Stimulated activated CD4-positive, alpha-beta T cell treated with anti-CD3 and anti-CD28 coated beads, Interleukin-1b, Interleukin-23, amount 100 ng/mL, for 1 hour (primary cell): Measurements from ENCODE around the gene PDE6G.
A peak's percentile ranks its signal among the peaks of the same experiment; 100 is the strongest.
"Not testable (repeated sequence)": the region's sequence is repeated elsewhere in the genome, so short reads cannot be mapped to it uniquely, and the experiment has no call there.

Source experiments
- DNase-seq, 2 donors: peaks; one replicate each; pipeline ENCODE4 v3.0.0-alpha.2; 2020; ENCODE audit warnings: low read depth in 2 of 2

PDE6G gene

DNA sequence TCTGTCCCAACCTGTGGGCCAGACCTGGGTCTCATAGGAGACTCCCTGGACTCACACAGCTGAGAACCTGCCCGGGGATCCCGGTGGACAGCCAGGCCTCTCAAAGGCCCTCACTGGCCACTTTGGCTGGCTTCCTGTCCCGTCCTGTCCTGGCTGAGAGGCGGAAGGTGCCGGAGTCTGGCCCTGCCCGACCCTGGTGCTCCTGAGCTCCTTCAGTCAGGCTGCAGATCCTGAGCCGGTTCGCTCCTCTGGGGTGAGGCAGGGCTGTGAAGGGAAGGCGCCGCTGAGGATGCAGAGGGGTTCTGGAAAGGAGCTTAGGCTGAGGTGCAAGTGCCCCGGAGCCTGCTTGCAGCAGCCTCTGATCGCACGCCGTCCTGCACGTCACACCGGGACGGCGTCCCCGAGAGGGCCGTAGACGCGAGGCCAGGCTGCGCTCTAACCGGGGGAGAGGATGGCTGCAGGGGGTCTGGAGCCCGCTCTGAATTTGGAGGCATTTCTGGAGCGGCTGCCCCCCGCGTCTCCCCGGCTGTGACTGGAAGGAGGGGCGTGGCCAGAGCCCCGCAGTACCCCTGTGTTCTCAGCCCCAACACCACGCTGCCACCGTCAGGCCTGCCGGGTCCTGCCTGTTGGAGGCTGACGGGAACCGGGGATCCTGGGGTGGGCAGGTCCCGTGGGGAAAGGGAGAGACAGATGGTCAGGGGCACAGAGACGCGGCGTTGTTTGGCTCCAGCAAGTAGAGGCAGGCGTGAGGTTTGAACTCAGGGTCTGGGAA, 31.6 kb upstream of the PDE6G start:
- no peak for DNase-seq

DNA sequence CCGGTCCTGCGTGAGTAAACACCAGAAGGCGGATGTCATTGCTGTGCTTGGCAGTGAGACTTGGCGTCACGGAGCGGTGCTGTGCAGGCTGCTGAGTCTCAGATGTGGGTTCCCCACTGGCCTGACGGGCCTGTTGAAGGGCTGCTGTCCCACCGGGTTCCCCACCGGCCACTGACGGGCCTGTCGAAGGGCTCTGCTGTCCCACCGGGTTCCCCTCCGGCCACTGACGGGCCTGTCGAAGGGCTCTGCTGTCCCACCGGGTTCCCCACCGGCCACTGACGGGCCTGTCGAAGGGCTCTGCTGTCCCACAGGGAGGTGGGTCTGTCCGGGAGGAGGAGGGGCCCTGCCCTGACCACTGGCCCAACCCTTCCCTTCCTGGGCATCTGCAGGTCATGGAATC, 30.3 kb upstream of the PDE6G start:
- DNase-seq, result no peak

DNA sequence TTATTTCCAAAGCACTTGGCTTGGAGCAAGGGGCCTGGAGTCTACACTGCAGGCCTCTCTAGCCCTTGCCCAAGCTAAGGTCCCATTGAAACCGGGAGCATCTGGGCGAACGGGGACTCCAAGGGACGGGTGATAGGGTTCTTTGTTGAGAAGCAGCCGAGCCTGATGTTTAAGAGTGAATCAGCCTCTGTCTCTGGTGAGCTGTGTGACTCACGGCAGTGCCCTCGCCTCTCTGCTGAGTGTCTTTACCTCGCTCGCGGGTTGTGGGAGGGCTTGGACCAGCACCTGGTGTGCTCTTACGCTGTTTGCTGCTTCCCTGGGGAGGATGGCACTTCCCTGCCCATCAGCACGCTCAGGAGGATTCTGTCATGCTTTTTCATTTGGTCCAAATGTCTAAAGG, 28.8 kb upstream of the PDE6G start:
- DNase-seq, result no peak

DNA sequence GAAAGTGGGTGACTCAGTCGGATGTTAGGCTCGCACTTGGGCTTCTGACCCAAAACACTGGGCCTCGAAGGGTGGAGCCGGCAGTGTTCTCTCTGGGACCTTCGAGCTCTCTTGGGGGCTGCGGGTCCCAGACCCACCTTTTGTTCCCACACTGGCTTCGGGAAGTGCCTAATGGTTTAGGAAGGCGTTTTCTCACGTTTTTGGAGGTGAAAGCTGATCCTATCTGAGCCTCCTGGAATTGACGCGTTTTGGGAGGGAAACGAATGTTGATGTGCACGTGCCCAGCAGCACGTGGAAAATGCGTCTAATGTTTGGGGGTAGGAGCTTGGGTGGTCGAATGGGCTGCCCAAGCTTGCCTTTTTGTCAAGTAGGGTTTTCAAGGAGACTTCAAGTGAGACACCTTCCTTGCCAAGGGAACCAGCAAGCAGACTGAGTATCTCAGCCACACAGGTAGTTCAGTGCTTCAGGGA, 28.1 kb upstream of the PDE6G start:
- DNase-seq, result no peak

DNA sequence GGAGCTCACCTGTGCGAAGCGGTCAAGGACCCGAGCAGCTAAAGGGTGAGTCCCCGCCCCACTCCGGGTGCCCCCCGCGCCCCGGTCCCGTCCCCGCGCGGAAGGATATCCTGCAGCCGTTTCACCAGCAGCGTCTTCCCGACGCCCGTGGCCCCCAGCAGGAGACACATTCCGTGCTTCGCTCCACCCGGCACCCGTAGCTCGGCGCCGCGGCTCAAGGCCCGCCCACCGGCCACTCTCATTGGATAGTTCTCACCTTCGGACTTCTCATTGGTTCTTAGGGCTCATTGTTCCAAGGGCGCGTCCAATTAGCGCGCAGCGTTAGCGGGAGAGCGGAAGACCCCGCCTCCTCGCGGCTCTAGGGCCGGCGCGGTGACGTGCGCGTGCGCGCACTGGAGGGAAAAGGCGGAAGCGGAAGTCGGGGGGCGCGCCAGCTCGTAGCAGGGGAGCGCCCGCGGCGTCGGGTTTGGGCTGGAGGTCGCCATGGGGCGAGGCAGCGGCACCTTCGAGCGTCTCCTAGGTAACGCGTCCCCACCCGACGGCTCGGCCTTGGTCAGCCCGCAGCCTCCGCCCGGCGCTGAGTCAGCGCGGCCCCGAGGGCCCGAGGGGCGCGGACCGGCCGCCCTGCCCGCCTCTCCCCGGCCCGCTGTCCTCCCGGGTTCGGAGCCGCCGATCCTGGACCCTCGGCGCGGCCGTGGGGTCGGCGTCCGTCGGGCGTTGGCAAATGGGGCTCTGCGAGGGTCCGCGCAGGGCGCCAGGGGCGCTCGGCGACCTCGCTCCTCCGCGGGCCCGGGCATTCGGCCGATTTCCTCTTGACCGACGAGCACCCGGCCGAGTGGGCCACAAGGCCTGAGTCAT, 27.5 kb upstream of the PDE6G start, which contains the start of the genes ARL16 and HGS:
TSS of gene ARL16 (minus strand) at position 214 of the 858 bp plus-strand sequence. CDS start at position 170, 44 bp downstream.
TSS of gene HGS (plus strand) at position 428 of the 858 bp plus-strand sequence. CDS start at position 484, 56 bp downstream.
- DNase-seq, result peak; percentile 88 to 89

DNA sequence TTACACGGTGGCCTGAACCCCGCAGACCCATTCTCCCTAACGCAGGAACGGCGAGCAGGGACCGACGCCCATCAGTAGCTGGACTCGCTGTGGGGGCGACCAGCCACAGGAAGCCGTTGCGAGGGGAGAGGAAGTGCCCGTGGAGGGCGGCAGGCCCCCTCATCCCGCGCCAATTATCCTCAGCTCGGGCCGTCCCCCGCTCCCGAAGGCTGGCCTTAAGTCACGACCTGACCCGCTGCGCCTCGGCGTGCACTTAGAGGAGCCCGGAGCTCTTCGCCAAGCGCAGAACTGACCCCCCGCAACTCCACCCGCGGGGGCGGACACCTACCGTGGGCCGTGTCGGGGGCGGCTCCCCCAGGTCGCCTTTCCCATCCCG, 26.9 kb upstream of the PDE6G start:
- no peak for DNase-seq

DNA sequence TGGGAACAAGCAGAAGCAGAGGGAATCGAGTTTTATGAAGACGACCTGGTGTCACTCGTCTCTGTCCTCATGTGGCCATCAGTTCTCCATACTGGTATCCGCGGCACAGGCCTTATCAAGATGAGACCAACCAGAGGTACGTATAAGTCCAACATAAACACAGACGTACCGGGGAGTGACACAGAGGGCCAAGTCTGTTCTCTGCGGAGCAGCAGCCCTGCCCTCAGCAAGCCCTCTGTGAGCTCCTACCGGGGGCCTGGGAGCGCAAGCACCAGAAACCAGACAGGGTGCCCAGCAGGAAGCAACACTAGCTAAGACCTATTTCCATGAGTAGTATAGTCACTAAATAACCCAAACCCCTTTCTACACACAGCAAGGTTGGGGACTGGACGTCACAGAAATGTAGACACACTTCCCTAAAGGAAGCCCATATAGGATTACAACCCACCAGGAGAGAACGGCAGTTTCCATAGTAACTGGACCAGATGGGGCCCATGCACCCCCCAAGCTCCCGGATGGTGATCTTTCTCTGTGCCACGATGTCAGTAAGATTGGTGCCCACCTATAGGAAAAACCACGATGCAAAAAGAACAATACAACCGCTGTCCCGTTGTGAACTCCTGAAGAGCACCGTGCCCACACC, 26.3 kb upstream of the PDE6G start:
- DNase-seq, result no peak

DNA sequence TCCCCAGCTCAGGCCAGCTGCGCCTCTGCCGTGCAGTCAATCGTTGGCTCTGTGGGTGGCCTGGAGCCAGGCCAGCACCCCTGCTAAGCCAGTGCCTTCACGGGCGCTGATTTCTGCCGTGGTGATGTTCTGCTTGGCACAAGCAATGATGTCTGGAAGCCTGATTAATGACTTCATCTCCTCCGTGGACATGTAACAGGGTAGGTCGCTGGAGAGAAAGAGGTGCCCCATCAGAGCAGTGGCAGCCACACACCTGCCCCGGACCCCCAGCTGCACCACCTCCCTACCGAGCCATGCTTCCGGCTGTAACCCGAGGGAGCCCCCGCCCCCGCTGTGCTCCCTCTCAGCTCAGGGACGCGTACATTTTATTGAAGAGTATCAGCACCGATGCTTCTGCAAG, 25.3 kb upstream of the PDE6G start:
- DNase-seq, result no peak

DNA sequence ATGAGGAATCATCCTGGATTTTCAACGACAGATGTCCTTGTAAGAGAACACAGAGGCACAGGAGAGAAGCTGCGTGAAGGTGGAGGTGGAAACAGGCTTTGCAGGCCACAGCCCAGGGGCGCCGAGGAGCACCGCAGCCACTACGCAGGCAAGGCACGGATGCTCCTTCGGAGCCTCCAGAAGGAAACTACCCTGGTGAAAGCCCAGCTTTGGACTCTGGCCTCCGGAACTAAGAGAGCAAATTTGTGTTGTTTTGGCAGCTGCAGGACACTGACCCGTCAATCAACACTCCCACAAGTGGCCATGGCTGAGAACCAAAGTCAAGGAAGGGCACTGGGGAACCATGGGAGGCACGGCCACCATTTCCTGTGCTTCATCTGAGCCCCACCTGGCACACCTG, 23.8 kb upstream of the PDE6G start:
- DNase-seq, result no peak

DNA sequence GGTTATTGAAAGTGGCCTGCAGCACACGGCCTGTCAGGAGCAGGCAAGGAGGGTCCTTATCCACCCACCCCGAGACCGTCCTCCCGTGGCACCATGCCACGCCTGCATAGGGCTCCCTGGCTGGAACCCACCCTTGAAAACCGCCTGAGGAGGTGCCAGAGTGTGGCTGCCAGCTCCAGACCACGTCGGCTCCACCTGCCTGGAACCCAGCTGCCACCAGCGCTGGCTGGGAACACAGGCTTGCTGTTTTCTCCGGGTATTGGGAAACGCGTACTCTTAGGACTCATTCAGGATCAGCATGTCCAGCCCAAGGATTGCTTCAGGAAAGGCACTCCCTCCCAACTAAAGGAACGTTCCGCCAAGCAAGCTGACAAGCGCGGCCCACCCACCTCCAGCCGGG, 20.6 kb upstream of the PDE6G start:
- no peak for DNase-seq

DNA sequence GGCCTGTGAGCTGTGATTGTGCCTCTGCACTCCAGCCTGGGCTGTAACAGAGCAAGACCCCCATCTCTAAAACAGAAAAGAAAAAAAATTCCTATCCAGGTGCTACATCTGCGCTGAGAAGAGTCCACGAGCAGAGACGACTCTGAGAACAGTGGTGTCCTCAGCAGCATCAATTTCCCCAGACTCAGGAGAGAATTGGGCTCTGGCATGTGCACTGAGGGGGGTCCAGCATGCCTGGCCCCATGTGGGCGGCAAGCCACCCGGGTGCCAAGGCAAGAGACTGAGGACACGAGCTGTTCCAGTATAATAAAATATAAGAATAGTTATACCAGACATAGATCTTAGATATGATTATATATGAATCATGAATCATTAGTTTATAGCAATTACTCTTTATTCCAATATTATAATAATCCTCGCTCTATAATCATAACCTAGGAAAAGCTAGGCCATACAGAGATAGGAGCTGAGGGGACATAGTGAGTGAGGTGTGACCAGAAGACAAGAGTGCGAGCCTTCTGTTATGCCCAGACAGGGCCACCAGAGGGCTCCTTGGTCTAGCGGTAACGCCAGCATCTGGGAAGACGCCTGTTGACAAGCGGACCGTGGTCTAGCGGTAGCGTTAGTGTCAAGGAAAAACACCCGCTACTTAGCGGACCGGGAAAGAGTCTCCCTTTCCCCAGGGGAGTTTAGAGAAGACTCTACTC, 19.3 kb upstream of the PDE6G start:
- DNase-seq, result not testable (repeated sequence)

DNA sequence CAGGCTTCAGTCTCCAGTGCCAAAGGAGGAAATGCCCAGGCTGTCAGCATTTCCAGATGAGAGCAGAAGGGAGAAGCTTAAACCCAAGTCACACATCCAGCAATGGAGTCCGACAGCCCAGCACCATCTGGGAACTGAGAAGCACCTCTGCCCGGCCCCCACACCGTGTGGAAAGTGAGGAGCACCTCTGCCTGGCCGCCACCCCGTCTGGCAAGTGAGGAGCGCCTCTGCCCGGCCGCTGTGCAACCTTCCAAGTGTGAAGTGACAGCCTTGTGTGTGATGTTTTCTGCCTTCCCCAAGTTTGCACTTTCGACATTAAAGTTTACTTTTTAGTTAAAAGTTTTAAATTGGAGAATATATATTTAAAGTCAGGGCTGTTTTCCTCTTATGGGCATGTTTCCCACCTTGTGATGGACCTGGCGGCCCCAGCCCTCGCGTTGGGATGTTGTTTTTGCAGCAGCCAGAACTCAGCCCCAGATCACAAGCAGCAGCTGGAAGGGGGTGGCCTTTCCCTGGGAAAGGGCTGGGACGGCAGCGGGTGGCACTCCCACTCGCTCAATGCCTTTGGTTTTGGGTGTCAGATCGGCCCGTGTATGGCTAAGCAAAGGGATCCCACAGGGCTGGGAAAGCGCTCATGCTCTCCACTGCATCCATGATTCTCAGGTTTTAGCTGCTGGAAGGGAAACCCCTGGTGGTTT, 17.4 kb upstream of the PDE6G start:
- no peak for DNase-seq

DNA sequence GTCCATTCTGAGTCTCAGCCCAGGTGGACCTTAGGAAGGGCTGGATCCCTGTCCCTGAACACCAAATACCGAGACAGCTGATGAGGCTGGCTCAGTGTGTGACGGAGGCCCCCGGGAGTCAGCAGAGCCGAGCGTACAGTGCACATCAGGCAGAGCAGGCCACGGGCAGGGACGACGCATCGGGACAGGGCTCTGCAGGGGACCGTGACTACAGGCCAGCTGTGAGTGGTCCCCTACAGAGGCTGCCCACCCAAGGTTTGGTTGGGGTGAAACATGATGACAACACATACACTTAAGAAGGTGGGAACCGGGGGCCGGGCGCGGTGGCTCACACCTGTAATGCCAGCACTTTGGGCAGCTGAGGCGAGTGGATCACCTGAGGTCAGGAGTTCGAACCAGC, 16.6 kb upstream of the PDE6G start:
- no peak for DNase-seq

DNA sequence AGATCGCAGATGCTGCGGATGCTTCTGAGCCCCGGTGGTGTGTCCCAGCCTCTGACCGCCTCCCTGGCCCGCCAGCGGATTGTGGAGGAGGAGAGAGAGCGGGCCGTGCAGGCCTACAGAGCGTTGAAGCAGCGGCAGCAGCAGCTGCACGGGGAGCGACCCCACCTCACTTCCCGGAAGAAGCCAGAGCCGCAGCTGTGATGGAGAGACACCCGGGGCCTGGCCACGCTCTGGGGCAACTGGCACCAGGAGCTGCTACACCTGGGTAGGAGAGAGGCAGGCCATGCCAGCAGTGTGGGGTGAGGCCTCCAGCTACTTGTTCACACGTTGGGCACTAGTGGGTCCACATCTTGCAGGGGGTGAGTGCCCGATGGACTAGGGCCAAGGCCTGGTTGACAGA, 16.2 kb upstream of the PDE6G start:
- no peak for DNase-seq

DNA sequence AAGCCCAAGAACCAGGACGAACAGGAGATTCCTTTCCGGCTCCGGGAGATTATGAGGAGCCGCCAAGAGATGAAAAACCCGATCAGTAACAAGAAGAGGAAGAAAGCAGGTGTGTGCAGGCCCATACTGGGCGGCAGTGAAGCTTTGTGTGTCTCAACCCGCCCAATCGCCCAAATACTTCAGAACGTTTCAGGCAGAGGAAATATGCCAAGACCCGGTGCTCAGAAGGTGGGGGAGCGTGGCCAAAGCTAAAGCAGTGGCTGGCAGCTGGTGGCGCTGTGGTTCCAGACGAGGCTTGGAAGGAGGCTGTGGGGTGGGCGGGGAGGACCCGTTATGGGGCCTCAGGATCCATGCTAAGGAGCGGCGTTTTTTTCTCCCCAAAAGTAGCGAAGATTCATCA, 11.4 kb upstream of the PDE6G start:
- no peak for DNase-seq

DNA sequence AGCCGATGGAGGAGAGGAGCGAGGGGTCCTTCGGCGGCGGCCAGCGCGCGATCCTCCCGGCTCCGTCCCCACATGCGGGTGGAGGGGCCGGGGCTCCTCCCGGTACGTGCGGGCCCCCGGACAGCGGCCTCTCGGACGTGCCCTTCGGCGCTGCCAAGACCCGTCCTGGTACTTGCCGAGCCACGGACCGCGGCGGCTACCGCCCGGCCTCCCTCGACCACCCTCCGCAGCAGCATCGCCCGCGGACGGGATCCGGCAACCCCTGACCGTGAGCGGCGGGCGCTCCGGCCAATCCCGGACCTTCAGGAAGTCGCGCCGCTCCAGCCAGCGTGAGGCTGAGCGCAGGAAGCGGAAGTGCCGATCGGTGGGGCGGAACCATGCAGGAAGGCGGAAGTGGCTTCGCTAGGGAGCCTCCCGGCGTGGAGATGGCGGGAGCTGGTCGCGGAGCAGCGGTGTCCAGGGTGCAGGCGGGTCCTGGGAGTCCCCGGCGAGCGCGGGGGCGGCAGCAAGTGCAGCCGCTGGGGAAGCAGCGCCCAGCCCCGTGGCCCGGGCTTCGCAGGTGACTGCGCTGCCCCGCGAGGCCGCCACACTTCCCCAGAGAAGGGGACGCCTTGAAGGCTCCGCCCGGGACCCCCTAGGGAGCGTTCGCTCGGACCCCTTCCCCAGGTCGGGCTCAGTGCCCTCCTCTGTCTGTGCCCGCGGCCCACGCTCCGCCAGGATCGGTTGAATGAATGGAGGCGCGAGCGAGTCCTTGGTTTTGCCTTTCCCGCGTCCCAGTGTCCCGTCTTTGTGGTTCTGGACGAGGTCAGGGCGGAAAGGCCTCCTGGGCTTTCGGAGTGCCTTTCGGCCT, 10.2 kb upstream of the PDE6G start, which contains the start of the genes CCDC137 and OXLD1:
TSS of gene CCDC137 (plus strand) at position 396 of the 850 bp plus-strand sequence. CDS start at position 426, 30 bp downstream.
TSS of gene OXLD1 (minus strand) at position 264 of the 850 bp plus-strand sequence. CDS start at position 236, 28 bp downstream.
- DNase-seq, result peak; percentile 72 to 80

DNA sequence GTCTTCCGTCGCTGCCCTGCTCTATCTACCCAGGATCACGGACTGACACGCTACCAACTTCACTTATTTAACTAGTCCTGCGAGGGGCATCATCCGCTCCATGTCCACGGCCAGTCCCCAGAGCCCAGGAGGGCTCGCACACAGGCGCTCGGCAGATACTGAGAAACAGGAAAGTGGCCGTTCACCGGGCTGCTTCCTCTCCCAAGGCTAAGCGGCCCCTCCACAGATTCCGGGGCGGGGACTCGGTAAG, 9.7 kb upstream of the PDE6G start:
- no peak for DNase-seq

DNA sequence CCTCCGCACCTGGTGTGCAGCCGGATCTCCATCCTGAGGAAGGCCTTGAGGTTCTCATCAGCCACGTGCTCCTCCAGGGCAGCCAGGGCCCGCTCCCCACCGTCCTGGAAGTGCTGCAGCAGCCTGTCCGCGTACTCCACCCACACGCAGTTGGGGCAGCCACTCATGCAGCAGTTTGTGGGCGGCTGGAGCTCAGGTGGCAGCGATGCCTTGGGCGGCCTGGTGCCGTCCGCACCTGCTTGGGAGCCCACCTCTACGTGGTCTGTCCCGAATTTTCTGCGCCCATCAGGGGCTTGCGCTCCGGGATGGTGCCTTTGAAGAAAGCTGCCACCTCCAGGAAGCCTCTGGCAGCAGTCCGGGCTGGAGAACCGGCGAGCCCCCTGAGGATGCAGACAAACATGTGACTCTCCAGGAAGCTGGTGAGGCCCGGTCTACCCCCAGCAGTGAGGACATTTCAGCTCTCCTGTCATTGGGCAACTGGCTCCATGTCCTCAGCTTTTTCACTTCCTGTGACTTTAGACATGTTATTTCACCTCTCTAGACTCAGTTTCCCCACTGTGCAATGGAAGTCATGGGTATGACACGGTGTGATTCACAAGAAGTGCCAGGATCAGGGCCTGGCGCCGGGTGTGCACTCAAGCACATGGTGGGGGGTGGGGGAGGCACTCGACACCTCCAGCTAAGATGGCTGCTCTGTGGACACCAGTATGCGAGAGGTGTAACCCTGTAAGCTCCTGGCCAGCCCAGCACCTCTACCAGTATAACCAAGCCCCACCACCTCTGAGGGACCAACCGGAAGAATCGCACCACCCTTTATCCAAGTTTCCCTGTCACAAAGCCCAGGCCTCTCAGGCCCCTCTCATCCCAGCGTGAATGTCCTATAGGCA, 9.1 kb upstream of the PDE6G start:
- DNase-seq, result peak in 1 of 2 donors; percentile 46

DNA sequence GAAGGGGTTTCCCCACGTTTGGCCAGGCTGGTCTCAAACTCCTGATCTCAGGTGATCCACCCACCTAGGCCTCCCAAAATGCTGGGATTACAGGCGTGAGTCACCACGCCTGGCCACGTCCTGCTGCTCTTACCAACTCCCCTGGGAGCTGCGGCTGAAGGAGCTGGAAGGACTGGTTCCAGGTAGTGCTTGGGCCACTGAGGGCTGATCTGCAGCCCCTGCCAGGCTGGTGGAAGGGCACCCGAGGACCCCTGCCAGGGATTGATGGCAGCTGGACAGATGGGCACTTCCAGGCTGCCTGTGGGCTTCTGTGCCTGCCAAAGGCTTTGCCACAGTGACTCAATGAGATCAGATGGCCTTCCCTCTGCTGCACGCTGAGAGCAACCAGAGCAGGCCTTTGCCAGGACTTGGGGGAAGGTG, 7.7 kb upstream of the PDE6G start:
- no peak for DNase-seq
